IMR-90 (cell line): ENCODE results near the gene GFI1. TPM values are rescaled to one million over a fixed set of nuclear protein-coding genes. Genes with fewer than 3 reads are reported as not detected.

Experiments used
- ATAC-seq: fragments of 200-7000 bp; cut with Tn5 transposase; 2 replicates; pipeline ENCODE4 v1.9.1; 2020; ENCODE audit warnings: low read depth, mild to moderate bottlenecking, moderate library complexity
- BruUV-seq: library from RNA; stranded (reverse); fragments of 400-500 nt; replicated peaks from 2 replicates; lab custom pipeline; 2021; lab: Mats Ljungman, UMichigan
- CTCF ChIA-PET: fragments of 300-600 bp; formaldehyde crosslinking; extraction: SDS; loops from one replicate; lab custom pipeline; 2021; ENCODE audit warnings: antibody characterized with exemption; lab: Yijun Ruan, JAX
- POLR2A ChIA-PET: fragments of 300-600 bp; sonication (Branson Sonifier 250); formaldehyde crosslinking; loops from one replicate; lab custom pipeline; 2022; ENCODE audit warnings: antibody characterized with exemption; ENCODE audit not compliant: unreplicated experiment; lab: Charles Lee
- DNase-seq: peaks from one replicate; pipeline ENCODE4 v3.0.0; 2013
- H2AFZ ChIP-seq: replicated peaks from 2 replicates; pipeline ENCODE3; 2013; ENCODE audit warnings: low read length, mild to moderate bottlenecking; ENCODE audit not compliant: poor library complexity
- H2AK5ac ChIP-seq: 2 replicates; pipeline ENCODE4 v1.6.1; 2013; ENCODE audit warnings: low read depth, low read length, inconsistent platforms
- H2AK9ac ChIP-seq: replicated peaks from 2 replicates; pipeline ENCODE3; 2013; ENCODE audit warnings: mild to moderate bottlenecking, low read depth, low read length, moderate library complexity; ENCODE audit not compliant: poor library complexity
- H2BK120ac ChIP-seq: 2 replicates; pipeline ENCODE4 v1.6.1; 2013; ENCODE audit warnings: low read depth, low read length, inconsistent platforms
- H2BK15ac ChIP-seq: 3 replicates; pipeline ENCODE4 v1.6.1; 2013; ENCODE audit warnings: low read depth, low read length, inconsistent platforms
- H2BK20ac ChIP-seq: 2 replicates; pipeline ENCODE4 v1.6.1; 2013; ENCODE audit warnings: low read depth, mild to moderate bottlenecking, inconsistent platforms, low read length, moderate library complexity
- H2BK5ac ChIP-seq: 2 replicates; pipeline ENCODE4 v1.6.1; 2013; ENCODE audit warnings: mild to moderate bottlenecking, low read depth, low read length, inconsistent platforms; ENCODE audit not compliant: poor library complexity, severe bottlenecking
- H3K14ac ChIP-seq: replicated peaks from 2 replicates; pipeline ENCODE4 v1.6.1; 2013; ENCODE audit warnings: low read depth, low read length, inconsistent platforms
- H3K18ac ChIP-seq: 2 replicates; pipeline ENCODE4 v1.6.1; 2013; ENCODE audit warnings: low read depth, low read length, control low read depth
- H3K23ac ChIP-seq: 2 replicates; pipeline ENCODE4 v1.6.1; 2013; ENCODE audit warnings: low read depth, low read length, inconsistent platforms
- H3K27ac ChIP-seq: 2 replicates; pipeline ENCODE4 v1.5.1; 2013; ENCODE audit warnings: mild to moderate bottlenecking, control low read depth, low read length; ENCODE audit not compliant: insufficient read depth
- H3K27me3 ChIP-seq: 2 replicates; pipeline ENCODE4 v1.6.1; 2013; ENCODE audit warnings: low read length; ENCODE audit not compliant: control insufficient read depth, insufficient read depth
- H3K36me3 ChIP-seq: 2 replicates; pipeline ENCODE4 v1.6.1; 2013; ENCODE audit warnings: low read length, mixed read lengths; ENCODE audit not compliant: control insufficient read depth, insufficient read depth
- H3K4ac ChIP-seq: 2 replicates; pipeline ENCODE4 v1.6.1; 2013; ENCODE audit warnings: low read depth, low read length, inconsistent platforms
- H3K4me1 ChIP-seq: 2 replicates; pipeline ENCODE4 v1.6.1; 2013; ENCODE audit warnings: low read length, mixed read lengths; ENCODE audit not compliant: control insufficient read depth, insufficient read depth
- H3K4me2 ChIP-seq: 2 replicates; pipeline ENCODE4 v1.6.1; 2013; ENCODE audit warnings: low read depth, mild to moderate bottlenecking, control low read depth, low read length, moderate library complexity
- H3K4me3 ChIP-seq: 2 replicates; pipeline ENCODE4 v1.5.1; 2013; ENCODE audit warnings: low read depth, mild to moderate bottlenecking, control low read depth, low read length, moderate library complexity; ENCODE audit not compliant: insufficient read depth
- H3K56ac ChIP-seq: 2 replicates; pipeline ENCODE4 v1.6.1; 2013; ENCODE audit warnings: low read length, inconsistent platforms; ENCODE audit not compliant: insufficient read depth; ENCODE audit errors: extremely low read depth
- H3K79me1 ChIP-seq, 2 experiments: 2 replicates each; pipeline ENCODE4 v1.6.1; 2013; ENCODE audit warnings: low read length in 2 of 2, inconsistent platforms in 1 of 2, low read depth in 1 of 2
- H3K9ac ChIP-seq: 2 replicates; pipeline ENCODE4 v1.6.1; 2013; ENCODE audit warnings: low read depth, low read length, control low read depth
- H3K9me1 ChIP-seq: 2 replicates; pipeline ENCODE4 v1.6.1; 2013; ENCODE audit warnings: low read length, inconsistent platforms; ENCODE audit not compliant: insufficient read depth
- H3K9me3 ChIP-seq: 2 replicates; pipeline ENCODE4 v1.6.1; 2013; ENCODE audit warnings: low read length; ENCODE audit not compliant: control insufficient read depth, insufficient read depth
- H4K20me1 ChIP-seq: 2 replicates; pipeline ENCODE4 v1.6.1; 2013; ENCODE audit warnings: low read length, inconsistent platforms; ENCODE audit not compliant: insufficient read depth
- H4K5ac ChIP-seq: 2 replicates; pipeline ENCODE4 v1.6.1; 2013; ENCODE audit warnings: mild to moderate bottlenecking, low read depth, low read length, control low read depth
- H4K8ac ChIP-seq, 2 experiments: 2 replicates each; pipeline ENCODE4 v1.6.1; 2013; ENCODE audit warnings: low read depth in 2 of 2, low read length in 2 of 2, control low read depth in 1 of 2, inconsistent platforms in 1 of 2
- H4K91ac ChIP-seq: 2 replicates; pipeline ENCODE4 v1.6.1; 2013; ENCODE audit warnings: low read depth, low read length, inconsistent platforms; ENCODE audit not compliant: insufficient read depth
- MXI1 ChIP-seq: IDR thresholded peaks from 2 replicates; pipeline ENCODE4 v1.6.1; 2012; ENCODE audit warnings: low read depth, mild to moderate bottlenecking, low read length, moderate library complexity, borderline replicate concordance
- WGBS, 2 experiments: methylation state at CpG; one replicate each; pipeline versions ENCODE4 v1.1.5 to v1.1.7; 2013; ENCODE audit warnings: missing lambda C conversion rate in 2 of 2; ENCODE audit not compliant: insufficient read length in 1 of 2; ENCODE audit errors: extremely low coverage in 2 of 2; 5-methylcytosine and 5-hydroxymethylcytosine counted together
- dilution Hi-C: fragments of 300-500 bp; cut with HindIII; formaldehyde crosslinking; loops from one replicate; pipeline ENCODE4 v1.14.3; 2018; ENCODE audit warnings: low sequenced_read_pairs; ENCODE audit not compliant: unreplicated experiment
- in situ Hi-C: fragments of 300-500 bp; cut with MboI; formaldehyde crosslinking; loops from 3 replicates; pipeline ENCODE4 v1.14.3; 2019; ENCODE audit warnings: low sequenced_read_pairs, inconsistent platforms, mixed read lengths
- intact Hi-C: fragments of 100-400 bp; cut with micrococcal nuclease; formaldehyde crosslinking; loops from 2 replicates; pipeline ENCODE4 v1.10.0; 2022
- polyA plus RNA-seq, 3 experiments: library from polyadenylated mRNA; depleted of rRNA; stranded (reverse); fragments of >200 nt; gene quantifications; 2 replicates each; pipeline ENCODE4 v1.2.3, GENCODE V29; 2012; ENCODE audit warnings: low replicate concordance in 1 of 3
- total RNA-seq: library from RNA; depleted of rRNA; stranded (reverse); fragments of >200 nt; gene quantifications from 2 replicates; pipeline ENCODE4 v1.2.3, GENCODE V29; 2012

Gene GFI1
- total and polyA plus RNA-seq, 2 of the 4 experiments (the other 2 are of a cell fraction), result under 0.01 to 0.21 TPM

DNA sequence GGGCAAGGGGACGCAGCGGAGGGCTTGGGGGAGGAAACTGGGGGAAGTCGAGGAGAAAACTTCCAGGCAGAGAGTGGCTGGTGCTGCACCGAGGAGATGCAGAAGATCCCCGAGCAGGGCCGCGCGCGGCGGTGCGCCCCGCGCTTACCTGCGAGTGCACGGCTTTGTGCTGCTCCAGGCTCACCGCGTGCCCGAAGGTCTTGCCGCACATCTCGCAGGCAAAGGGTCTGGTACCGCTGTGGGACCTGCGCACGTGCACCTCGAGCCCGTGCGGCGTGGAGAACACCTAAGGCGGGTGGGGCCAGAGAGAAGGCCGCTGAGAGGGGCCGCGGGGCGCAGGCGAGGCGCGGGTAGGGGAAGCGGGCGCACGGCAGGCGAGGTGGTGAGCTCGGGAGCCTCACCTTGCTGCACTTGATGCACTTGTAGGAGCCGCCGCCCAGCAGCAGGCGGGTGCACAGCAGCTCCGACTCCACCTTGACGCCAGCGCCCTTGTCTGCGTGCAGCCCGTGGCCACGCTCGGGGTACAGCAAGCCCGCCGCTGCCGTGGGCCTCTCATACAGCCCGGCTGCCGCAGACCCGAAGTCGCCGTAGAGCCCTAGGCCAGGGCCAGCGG lies 6.4 kb downstream of the GFI1 start:
- ChIA-PET CTCF (interaction anchor here (0.6 kb wide), 1 partner anchor 76 kb away, joined by 3 read pairs; no protein-coding TSS in a partner anchor), POLR2A (no interaction called here)
- TF ChIP-seq MXI1, result no peak
- no peak overlapping the region for H2AK9ac ChIP-seq
- no peak overlapping the region for H3K4ac ChIP-seq
- H2BK20ac ChIP-seq, result no peak overlapping the region
- no peaks in the 10 kb centered on the region for H3K79me1 ChIP-seq
- no TSS peak for BruUV-seq
- no peak overlapping the region for H3K9ac ChIP-seq
- no peak overlapping the region for H4K8ac ChIP-seq
- no peak overlapping the region for H3K27ac ChIP-seq
- no peak overlapping the region for H2BK120ac ChIP-seq
- peaks cover 5% of the 10 kb centered on the region; the same call in 1 of the 2 replicates for H3K4me1 ChIP-seq
- no peak overlapping the region for H2BK5ac ChIP-seq
- dilution Hi-C loops (no loop called here), intact Hi-C loops (loop anchor here (10.0 kb wide), 1 partner anchor 354 kb away; the partner anchor contains the start of gene RPL5), in situ Hi-C loops (no loop called here)
- H3K14ac ChIP-seq, result no peak overlapping the region
- no peak overlapping the region for H3K4me3 ChIP-seq
- WGBS, 2 experiments, result 13% methylated on average over 44 of the region's 59 CpGs; no CpG with 5 or more reads in 1 of the 2 experiments
- ATAC-seq (no peak), DNase-seq (no peak)
- H3K23ac ChIP-seq, result 0 out of 2 replicates have a peak overlapping the region, but pooled peaks have one; percentile 15
- no peak overlapping the region for H2BK15ac ChIP-seq
- peaks cover 17% of the 10 kb centered on the region for H4K20me1 ChIP-seq
- H3K36me3 ChIP-seq, result no peaks in the 10 kb centered on the region
- H4K91ac ChIP-seq, result no peak overlapping the region
- H3K4me2 ChIP-seq, result no peak overlapping the region
- H3K9me1 ChIP-seq, result peaks cover 4% of the 10 kb centered on the region; the same call in 1 of the 2 replicates
- H3K9me3 ChIP-seq, result peaks cover 15% of the 10 kb centered on the region; the same call in 1 of the 2 replicates
- H2AFZ ChIP-seq, result no peak overlapping the region
- H2AK5ac ChIP-seq, result no peak overlapping the region
- no peak overlapping the region for H3K56ac ChIP-seq
- no peak overlapping the region for H4K5ac ChIP-seq
- peaks cover 94% of the 10 kb centered on the region for H3K27me3 ChIP-seq
- no peak overlapping the region for H3K18ac ChIP-seq
